K562 (cell line): Measurements from ENCODE around the gene UNC79. TPM values are rescaled to one million over a fixed set of nuclear protein-coding genes. Genes with fewer than 3 reads are reported as not detected.
"Not testable (repeated sequence)": the region's sequence is repeated elsewhere in the genome, so short reads cannot be mapped to it uniquely, and the experiment has no call there.

Experiments
- ATAC-seq: fragments of 200-7000 bp; cut with Tn5 transposase; 3 replicates; pipeline ENCODE4 v1.9.1; 2020; ENCODE audit warnings: moderate library complexity
- BruUV-seq: library from RNA; stranded (reverse); fragments of 400-500 nt; replicated peaks from 2 replicates; lab custom pipeline; 2021; lab: Mats Ljungman, UMichigan
- CTCF ChIA-PET: fragments of 300-600 bp; formaldehyde crosslinking; extraction: SDS; loops from one replicate; lab custom pipeline; 2021; ENCODE audit warnings: low intra/inter-chr PET ratio; lab: Yijun Ruan, JAX
- POLR2A ChIA-PET: fragments of 300-600, 350-650 bp; sonication (Branson Sonifier 250); formaldehyde crosslinking; extraction: SDS; loops from one replicate; lab custom pipeline; 2021; ENCODE audit warnings: antibody characterized with exemption, inconsistent platforms; lab: Yijun Ruan, JAX
- DNase-seq, 4 experiments: peaks; one replicate each; pipeline versions ENCODE4 v3.0.0 to v3.0.0-alpha.2; 2011 to 2018; ENCODE audit warnings: low spot score in 3 of 4, mixed read lengths in 3 of 4; ENCODE audit errors: extremely low read depth in 1 of 4
- FAIRE-seq: peaks from 2 replicates; lab custom pipeline; 2011; peaks lifted over from hg19 to GRCh38; lab: Jason Lieb, UNC
- H2AFZ ChIP-seq: 2 replicates; pipeline ENCODE4 v1.6.0; 2011; ENCODE audit warnings: low read depth, low read length, control low read depth, inconsistent platforms
- H3K27ac ChIP-seq: fragments of 200-600 bp; 3 replicates; pipeline ENCODE4 v1.8.0; 2011; ENCODE audit warnings: low read depth, mild to moderate bottlenecking, control low read depth, inconsistent platforms, low read length, moderate library complexity, mixed read lengths; ENCODE audit errors: extremely low read depth
- H3K27me3 ChIP-seq, 2 experiments: fragments of 300-600 bp in 1 of 2; 2 replicates in 1 of 2; 3 replicates in 1 of 2; pipeline versions ENCODE4 v1.6.0 to v1.8.0; 2011; ENCODE audit warnings: inconsistent platforms in 2 of 2, low read length in 2 of 2, mild to moderate bottlenecking in 1 of 2, mixed read lengths in 1 of 2, moderate library complexity in 1 of 2; ENCODE audit not compliant: control insufficient read depth in 2 of 2, insufficient read depth in 2 of 2
- H3K36me3 ChIP-seq: fragments of 300-600 bp; 3 replicates; pipeline ENCODE4 v1.8.0; 2011; ENCODE audit warnings: mild to moderate bottlenecking, low read length, inconsistent platforms; ENCODE audit not compliant: control insufficient read depth, insufficient read depth
- H3K4me1 ChIP-seq, 2 experiments: fragments of 200-600 bp in 1 of 2; replicated peaks in 1 of 2; 2 replicates in 1 of 2; 3 replicates in 1 of 2; pipeline versions ENCODE4 v1.5.1 to v1.8.0; 2011; ENCODE audit warnings: inconsistent platforms in 2 of 2, low read length in 2 of 2, mild to moderate bottlenecking in 1 of 2, mixed read lengths in 1 of 2, moderate library complexity in 1 of 2; ENCODE audit not compliant: control insufficient read depth in 2 of 2, insufficient read depth in 2 of 2
- H3K4me2 ChIP-seq: 2 replicates; pipeline ENCODE4 v1.6.1; 2011; ENCODE audit warnings: low read length, control low read depth, inconsistent platforms, mixed read lengths; ENCODE audit not compliant: insufficient read depth
- H3K4me3 ChIP-seq: fragments of 200-600 bp; sonication (generic), shearing (Covaris generic); 2 replicates; pipeline ENCODE4 v1.5.1; 2016; ENCODE audit warnings: control low read depth, inconsistent platforms
- H3K79me2 ChIP-seq: fragments of 200-600 bp; 3 replicates; pipeline ENCODE4 v1.8.0; 2011; ENCODE audit warnings: low read length, inconsistent platforms; ENCODE audit not compliant: control insufficient read depth, insufficient read depth
- H3K9ac ChIP-seq, 2 experiments: 2 replicates each; pipeline versions ENCODE4 v1.6.0 to v1.6.1; 2011; ENCODE audit warnings: low read depth in 2 of 2, low read length in 2 of 2, control low read depth in 1 of 2, inconsistent platforms in 1 of 2, mild to moderate bottlenecking in 1 of 2, mixed read lengths in 1 of 2; ENCODE audit not compliant: insufficient read depth in 1 of 2
- H3K9me1 ChIP-seq: one replicate; pipeline ENCODE4 v1.6.0; 2011; ENCODE audit warnings: inconsistent platforms, mild to moderate bottlenecking, low read length, moderate library complexity; ENCODE audit not compliant: control insufficient read depth, insufficient read depth
- H3K9me3 ChIP-seq: replicated peaks from 2 replicates; pipeline ENCODE4 v1.5.1; 2011; ENCODE audit warnings: low read depth, low read length, inconsistent platforms; ENCODE audit not compliant: control insufficient read depth, insufficient read depth
- H4K20me1 ChIP-seq: replicated peaks from 2 replicates; pipeline ENCODE4 v1.6.1; 2011; ENCODE audit warnings: low read length, inconsistent platforms, mixed read lengths; ENCODE audit not compliant: control insufficient read depth, insufficient read depth
- NR0B1 ChIP-seq: fragments of 450-650 bp; IDR thresholded peaks from one replicate; pipeline ENCODE4 v1.6.1; 2018; ENCODE audit warnings: mild to moderate bottlenecking, moderate library complexity; ENCODE audit not compliant: partially characterized antibody
- ZNF518B ChIP-seq: fragments of 250-450 bp; sonication (Bioruptor Pico); IDR thresholded peaks from 2 replicates; pipeline ENCODE4 v1.5.0; 2021; ENCODE audit warnings: mild to moderate bottlenecking, moderate library complexity
- WGBS: fragments of 100-300 bp; shearing (Covaris generic); methylation state at CpG from one replicate; pipeline ENCODE4 v1.1.6; 2016; ENCODE audit warnings: low coverage, mixed read lengths; ENCODE audit not compliant: insufficient coverage; ENCODE audit errors: missing lambda C conversion rate; 5-methylcytosine and 5-hydroxymethylcytosine counted together
- in situ Hi-C: fragments of 300-500 bp; cut with MboI; formaldehyde crosslinking; loops from 4 replicates; pipeline ENCODE4 v1.15.0; 2018; ENCODE audit warnings: inconsistent platforms, mixed read lengths
- intact Hi-C: fragments of 100-400 bp; cut with micrococcal nuclease; formaldehyde crosslinking; loops from 2 replicates; pipeline ENCODE4 v1.14.2; 2022
- polyA plus RNA-seq, 8 experiments: library from polyadenylated mRNA; depleted of rRNA in 4 of 8; stranded (reverse) in 5 of 8; unstranded in 3 of 8; fragments of >200 nt; fragmentation: Nextera tagmentation in 2 of 8; fragmentation: Illumina TruSeq in 1 of 8; extraction: Ambion mirVana in 2 of 8; extraction: Trizol in 1 of 8; gene quantifications; 2 replicates each; pipeline versions ENCODE4 v1.2.1 to v1.2.3, GENCODE V29; 2011 to 2014; ENCODE audit warnings: inconsistent platforms in 1 of 8, missing spikeins in 1 of 8
- total RNA-seq, 7 experiments: library from RNA; depleted of rRNA in 6 of 7; stranded (reverse); fragments of >200 nt in 6 of 7; fragmentation: Illumina TruSeq in 2 of 7; extraction: Trizol in 2 of 7; gene quantifications; 2 replicates each; pipeline versions ENCODE4 v1.2.1 to v1.2.3, GENCODE V29; 2011 to 2021; ENCODE audit warnings: low replicate concordance in 1 of 7

Gene UNC79
- total and polyA plus RNA-seq, 9 of the 15 experiments (the other 6 are each of a cell fraction or from before 2014, with no cell fraction given) = under 0.01 to 0.04 (median 0.01) TPM; not detected in 6

GRCh38 chr14:93493054-93493453, 62.3 kb downstream of the UNC79 start (continued):
- TF ChIP-seq ZNF518B (CRISPR knock-in tag) (no peak), NR0B1 (no peak)
- TF ChIP-seq, all 486 proteins: peak for 0

GRCh38 chr14:93493622-93494021, 62.9 kb downstream of the UNC79 start:
- in situ Hi-C loops, H3K27me3 ChIP-seq, intact Hi-C loops, POLR2A ChIA-PET, ATAC-seq, DNase-seq, FAIRE-seq, H3K9ac ChIP-seq, H3K79me2 ChIP-seq, H3K4me1 ChIP-seq, H3K9me1 ChIP-seq, CTCF ChIA-PET, H3K27ac ChIP-seq, H3K9me3 ChIP-seq, H3K36me3 ChIP-seq, H3K4me3 ChIP-seq, BruUV-seq, H2AFZ ChIP-seq, H3K4me2 ChIP-seq, H4K20me1 ChIP-seq: not testable (repeated sequence)
- no CpG with 5 or more reads among the region's 2 CpGs for WGBS
